ENCODE results near the gene CLEC4M.

CLEC4M gene

DNA sequence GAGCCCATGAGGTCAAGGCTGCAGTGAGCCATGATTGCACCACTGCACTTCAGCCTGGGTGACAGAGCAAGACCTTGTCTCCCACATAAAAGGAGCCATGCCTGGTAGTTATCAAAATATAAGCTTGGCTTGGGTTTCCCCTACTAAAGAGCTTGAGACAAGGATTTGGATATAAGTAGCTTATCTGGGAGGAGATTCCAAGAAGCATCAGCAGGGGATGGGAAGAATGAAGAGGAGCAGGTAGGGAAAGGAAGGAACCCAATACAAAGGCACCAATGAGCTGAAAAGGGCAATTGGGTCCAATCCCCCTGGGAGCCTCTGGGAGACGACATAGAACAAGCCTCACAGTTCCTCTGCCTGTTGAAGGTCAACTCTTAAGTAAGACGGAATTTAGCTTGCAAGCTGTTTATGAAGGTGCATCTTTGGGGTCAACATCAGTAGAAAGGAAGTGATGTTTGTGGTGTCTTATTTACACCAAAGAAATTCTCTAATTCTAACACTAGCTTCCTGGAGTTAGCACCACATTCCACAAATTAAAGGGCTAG is 23.8 kb upstream of the CLEC4M start:
- Histone ChIP-seq H3K36me3 (ENCODE audit: low read depth) (no peaks in the 10 kb centered on the region), H3K4me3 (ENCODE audit: severe bottlenecking) (no peak overlapping the region), H3K4me1 (ENCODE audit: insufficient read depth, poor library complexity, severe bottlenecking) (no peaks in the 10 kb centered on the region), H3K27me3 (ENCODE audit: insufficient read depth, poor library complexity, severe bottlenecking) (no peaks in the 10 kb centered on the region), H3K27ac (ENCODE audit: poor library complexity, severe bottlenecking) (no peak overlapping the region), H3K9me3 (ENCODE audit: severe bottlenecking) (no peaks in the 10 kb centered on the region)
- ATAC-seq (ENCODE audit: low read depth) = no peak
- TF ChIP-seq, protein P1, sequence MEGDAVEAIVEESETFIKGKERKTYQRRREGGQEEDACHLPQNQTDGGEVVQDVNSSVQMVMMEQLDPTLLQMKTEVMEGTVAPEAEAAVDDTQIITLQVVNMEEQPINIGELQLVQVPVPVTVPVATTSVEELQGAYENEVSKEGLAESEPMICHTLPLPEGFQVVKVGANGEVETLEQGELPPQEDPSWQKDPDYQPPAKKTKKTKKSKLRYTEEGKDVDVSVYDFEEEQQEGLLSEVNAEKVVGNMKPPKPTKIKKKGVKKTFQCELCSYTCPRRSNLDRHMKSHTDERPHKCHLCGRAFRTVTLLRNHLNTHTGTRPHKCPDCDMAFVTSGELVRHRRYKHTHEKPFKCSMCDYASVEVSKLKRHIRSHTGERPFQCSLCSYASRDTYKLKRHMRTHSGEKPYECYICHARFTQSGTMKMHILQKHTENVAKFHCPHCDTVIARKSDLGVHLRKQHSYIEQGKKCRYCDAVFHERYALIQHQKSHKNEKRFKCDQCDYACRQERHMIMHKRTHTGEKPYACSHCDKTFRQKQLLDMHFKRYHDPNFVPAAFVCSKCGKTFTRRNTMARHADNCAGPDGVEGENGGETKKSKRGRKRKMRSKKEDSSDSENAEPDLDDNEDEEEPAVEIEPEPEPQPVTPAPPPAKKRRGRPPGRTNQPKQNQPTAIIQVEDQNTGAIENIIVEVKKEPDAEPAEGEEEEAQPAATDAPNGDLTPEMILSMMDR (IDR thresholded peaks at IDR 0.05; ENCODE audit: poor library complexity, severe bottlenecking) = no peak
- DNase-seq (ENCODE audit: low spot score) = no peak

GRCh38 chr19:7739801-7740681 is 23.0 kb upstream of the CLEC4M start:
- H3K27me3 ChIP-seq (ENCODE audit: insufficient read depth, poor library complexity, severe bottlenecking) = no peaks in the 10 kb centered on the region
- ATAC-seq (ENCODE audit: low read depth) (no peak), DNase-seq (ENCODE audit: low spot score) (no peak)
- H3K4me3 ChIP-seq (ENCODE audit: severe bottlenecking) = no peak overlapping the region
- no peaks in the 10 kb centered on the region for H3K36me3 ChIP-seq (ENCODE audit: low read depth)
- TF ChIP-seq, protein P1 (IDR thresholded peaks at IDR 0.05; ENCODE audit: poor library complexity, severe bottlenecking) = no peak
- H3K27ac ChIP-seq (ENCODE audit: poor library complexity, severe bottlenecking) = no peak overlapping the region
- no peaks in the 10 kb centered on the region for H3K4me1 ChIP-seq (ENCODE audit: insufficient read depth, poor library complexity, severe bottlenecking)
- no peaks in the 10 kb centered on the region for H3K9me3 ChIP-seq (ENCODE audit: severe bottlenecking)

GRCh38 chr19:7740682-7741054 is 22.4 kb upstream of the CLEC4M start:
- Histone ChIP-seq H3K36me3 (ENCODE audit: low read depth) (no peaks in the 10 kb centered on the region), H3K9me3 (ENCODE audit: severe bottlenecking) (no peaks in the 10 kb centered on the region), H3K4me1 (ENCODE audit: insufficient read depth, poor library complexity, severe bottlenecking) (no peaks in the 10 kb centered on the region), H3K27ac (ENCODE audit: poor library complexity, severe bottlenecking) (no peak overlapping the region), H3K4me3 (ENCODE audit: severe bottlenecking) (no peak overlapping the region), H3K27me3 (ENCODE audit: insufficient read depth, poor library complexity, severe bottlenecking) (no peaks in the 10 kb centered on the region)
- TF ChIP-seq, protein P1 (IDR thresholded peaks at IDR 0.05; ENCODE audit: poor library complexity, severe bottlenecking) = no peak
- no peak for DNase-seq (ENCODE audit: low spot score)
- ATAC-seq (ENCODE audit: low read depth) = no peak

- no peaks in the 10 kb centered on the region for H3K27me3 ChIP-seq (ENCODE audit: insufficient read depth, poor library complexity, severe bottlenecking)
- no peak for ATAC-seq (ENCODE audit: low read depth)
- H3K9me3 ChIP-seq (ENCODE audit: severe bottlenecking) = no peaks in the 10 kb centered on the region
- DNase-seq (ENCODE audit: low spot score) = no peak
- H3K27ac ChIP-seq (ENCODE audit: poor library complexity, severe bottlenecking) = no peak overlapping the region
- no peaks in the 10 kb centered on the region for H3K4me1 ChIP-seq (ENCODE audit: insufficient read depth, poor library complexity, severe bottlenecking)
- TF ChIP-seq, protein P1 (IDR thresholded peaks at IDR 0.05; ENCODE audit: poor library complexity, severe bottlenecking) = no peak
- H3K36me3 ChIP-seq (ENCODE audit: low read depth) = no peaks in the 10 kb centered on the region
- H3K4me3 ChIP-seq (ENCODE audit: severe bottlenecking) = no peak overlapping the region
Observed at GRCh38 chr19:7742575-7742974, 20.5 kb upstream of the CLEC4M start.

GRCh38 chr19:7742991-7743390 is 20.1 kb upstream of the CLEC4M start:
- DNase-seq (ENCODE audit: low spot score) = no peak
- Histone ChIP-seq H3K27ac (ENCODE audit: poor library complexity, severe bottlenecking) (no peak overlapping the region), H3K4me3 (ENCODE audit: severe bottlenecking) (no peak overlapping the region), H3K9me3 (ENCODE audit: severe bottlenecking) (no peaks in the 10 kb centered on the region), H3K4me1 (ENCODE audit: insufficient read depth, poor library complexity, severe bottlenecking) (no peaks in the 10 kb centered on the region), H3K27me3 (ENCODE audit: insufficient read depth, poor library complexity, severe bottlenecking) (no peaks in the 10 kb centered on the region), H3K36me3 (ENCODE audit: low read depth) (no peaks in the 10 kb centered on the region)
- ATAC-seq (ENCODE audit: low read depth) = no peak
- TF ChIP-seq, protein P1 (IDR thresholded peaks at IDR 0.05; ENCODE audit: poor library complexity, severe bottlenecking) = no peak

Data from RWPE2 (cell line).